GM12878 (cell line): ENCODE results near the gene NPDC1. TPM values are rescaled to one million over a fixed set of nuclear protein-coding genes. Genes with fewer than 3 reads are reported as not detected.

Source experiments
- ATAC-seq: fragments of 200-7000 bp; cut with Tn5 transposase; 3 replicates; pipeline ENCODE4 v1.9.1; 2020; ENCODE audit warnings: mild to moderate bottlenecking, moderate library complexity
- BruUV-seq: library from RNA; stranded (reverse); fragments of 400-500 nt; replicated peaks from 2 replicates; lab custom pipeline; 2021; lab: Mats Ljungman, UMichigan
- CTCF ChIA-PET: fragments of 300-600 bp; sonication (Branson Sonifier 250); formaldehyde crosslinking; extraction: SDS; loops from one replicate; lab custom pipeline; 2021; ENCODE audit warnings: inconsistent platforms; lab: Yijun Ruan, JAX
- POLR2A ChIA-PET: fragments of 350-600 bp; formaldehyde crosslinking; extraction: SDS; loops from one replicate; lab custom pipeline; 2021; ENCODE audit warnings: inconsistent platforms; lab: Charles Lee
- RAD21 ChIA-PET: fragments of 300-600 bp; sonication (Branson Sonifier 250); formaldehyde crosslinking; loops from one replicate; lab custom pipeline; 2023; ENCODE audit warnings: antibody characterized with exemption; ENCODE audit not compliant: unreplicated experiment; lab: Charles Lee
- SMC1A ChIA-PET: fragments of 300-600 bp; sonication (Branson Sonifier 250); formaldehyde crosslinking; loops from one replicate; lab custom pipeline; 2023; ENCODE audit not compliant: unreplicated experiment, uncharacterized antibody; lab: Charles Lee
- DNase-seq: peaks from one replicate; pipeline ENCODE4 v3.0.0-alpha.2; 2011; ENCODE audit warnings: low read depth, low spot score
- FAIRE-seq: peaks from 3 replicates; lab custom pipeline; 2011; peaks lifted over from hg19 to GRCh38; lab: Jason Lieb, UNC
- H2AFZ ChIP-seq: 2 replicates; pipeline ENCODE4 v1.6.0; 2011; ENCODE audit warnings: low read depth, low read length, control low read depth; ENCODE audit not compliant: control insufficient read depth
- H3K27ac ChIP-seq: 2 replicates; pipeline ENCODE4 v1.5.1; 2011; ENCODE audit warnings: control low read depth; ENCODE audit not compliant: control insufficient read depth, insufficient read depth
- H3K27me3 ChIP-seq, 2 experiments: replicated peaks in 1 of 2; 2 replicates each; pipeline versions ENCODE4 v1.6.0 to v1.6.1; 2011; ENCODE audit warnings: low read length in 1 of 2; ENCODE audit not compliant: control insufficient read depth in 2 of 2, insufficient read depth in 2 of 2
- H3K36me3 ChIP-seq, 2 experiments: 2 replicates each; pipeline ENCODE4 v1.5.1; 2011; ENCODE audit warnings: low read length in 1 of 2; ENCODE audit not compliant: control insufficient read depth in 2 of 2, insufficient read depth in 2 of 2
- H3K4me1 ChIP-seq: 2 replicates; pipeline ENCODE4 v1.6.1; 2011; ENCODE audit warnings: mild to moderate bottlenecking, low read length, moderate library complexity, mixed read lengths; ENCODE audit not compliant: control insufficient read depth, insufficient read depth
- H3K4me2 ChIP-seq: 2 replicates; pipeline ENCODE4 v1.6.0; 2011; ENCODE audit warnings: control low read depth; ENCODE audit not compliant: control insufficient read depth, insufficient read depth
- H3K4me3 ChIP-seq: fragments of 200-600 bp; sonication (generic); 2 replicates; pipeline ENCODE4 v1.5.1; 2016
- H3K79me2 ChIP-seq: 2 replicates; pipeline ENCODE4 v1.6.0; 2011; ENCODE audit warnings: low read length; ENCODE audit not compliant: control insufficient read depth, insufficient read depth
- H3K9ac ChIP-seq: 2 replicates; pipeline ENCODE4 v1.8.0; 2011; ENCODE audit warnings: low read length, control low read depth, mixed read lengths; ENCODE audit not compliant: control insufficient read depth, insufficient read depth
- H3K9me3 ChIP-seq: replicated peaks from 3 replicates; pipeline ENCODE4 v1.5.1; 2011; ENCODE audit warnings: mild to moderate bottlenecking, low read length; ENCODE audit not compliant: control insufficient read depth, insufficient read depth
- H4K20me1 ChIP-seq: 2 replicates; pipeline ENCODE4 v1.6.0; 2011; ENCODE audit not compliant: control insufficient read depth, insufficient read depth
- ATF7 ChIP-seq: fragments of 450-650 bp; IDR thresholded peaks from 2 replicates; pipeline ENCODE4 v1.6.1; 2016; ENCODE audit warnings: low read depth, mild to moderate bottlenecking
- CBX3 ChIP-seq: fragments of 200-600 bp; sonication (generic); IDR thresholded peaks from 2 replicates; pipeline ENCODE4 v1.6.1; 2016; ENCODE audit warnings: low read depth, borderline replicate concordance
- EGR1 ChIP-seq, 2 experiments: IDR thresholded peaks; 1 replicate in 1 of 2; 2 replicates in 1 of 2; pipeline ENCODE4 v1.6.1; 2011 to 2012; ENCODE audit warnings: low read depth in 2 of 2, low read length in 2 of 2, borderline replicate concordance in 1 of 2, mild to moderate bottlenecking in 1 of 2, moderate library complexity in 1 of 2
- KAT2A ChIP-seq: conservative IDR thresholded peaks from 2 replicates; pipeline ENCODE4 v1.6.1; 2011; ENCODE audit warnings: low read depth, low read length; ENCODE audit not compliant: control insufficient read depth
- POU2F2 ChIP-seq: IDR thresholded peaks from 3 replicates; pipeline ENCODE4 v1.6.1; 2011; ENCODE audit warnings: low read depth, mild to moderate bottlenecking, low read length, borderline replicate concordance
- SMC3 ChIP-seq: IDR thresholded peaks from 2 replicates; pipeline ENCODE4 v1.6.1; 2011; ENCODE audit warnings: low read length, improper control_type of control experiment, borderline replicate concordance
- TBL1XR1 ChIP-seq: IDR thresholded peaks from 2 replicates; pipeline ENCODE4 v1.6.1; 2012; ENCODE audit warnings: low read depth, low read length, improper control_type of control experiment
- WGBS: methylation state at CpG from one replicate; pipeline ENCODE4 v1.1.6; 2016; ENCODE audit warnings: low lambda C conversion rate; ENCODE audit not compliant: insufficient replicate concordance, insufficient coverage; ENCODE audit errors: missing lambda C conversion rate; 5-methylcytosine and 5-hydroxymethylcytosine counted together
- in situ Hi-C: fragments of 300-500 bp; cut with MboI; formaldehyde crosslinking; loops from 9 replicates; pipeline ENCODE4 v1.14.3; 2018; ENCODE audit warnings: mixed read lengths
- intact Hi-C: fragments of 100-400 bp; cut with micrococcal nuclease; formaldehyde crosslinking; loops from one replicate; pipeline ENCODE4 v1.14.2; 2022; ENCODE audit not compliant: unreplicated experiment
- polyA plus RNA-seq, 11 experiments: library from polyadenylated mRNA; depleted of rRNA in 4 of 11; unstranded in 6 of 11; stranded (reverse) in 5 of 11; fragments of >200 nt; fragmentation: Nextera tagmentation in 4 of 11; fragmentation: Illumina TruSeq in 1 of 11; extraction: Ambion mirVana in 4 of 11; extraction: Trizol in 1 of 11; gene quantifications; 1 replicate in 1 of 11; 2 replicates in 10 of 11; pipeline versions ENCODE4 v1.2.1 to v1.2.3, GENCODE V29; 2011 to 2016; ENCODE audit warnings: inconsistent platforms in 2 of 11, missing spikeins in 2 of 11, low read depth in 1 of 11
- total RNA-seq, 4 experiments: library from RNA; depleted of rRNA in 3 of 4; stranded (reverse); fragments of >200 nt in 3 of 4; fragmentation: Illumina TruSeq in 1 of 4; extraction: Trizol in 1 of 4; gene quantifications; 2 replicates each; pipeline versions ENCODE4 v1.2.1 to v1.2.3, GENCODE V29; 2013 to 2021
- TF ChIP-seq, protein P1 (sequence below): IDR thresholded peaks from 2 replicates; pipeline ENCODE4 v1.6.1; 2011; ENCODE audit warnings: mild to moderate bottlenecking, low read depth, low read length, moderate library complexity; ENCODE audit not compliant: insufficient replicate concordance
- TF ChIP-seq, protein P2 (sequence below): IDR thresholded peaks from 2 replicates; pipeline ENCODE4 v1.6.1; 2012; ENCODE audit warnings: low read depth, low read length, improper control_type of control experiment

The NPDC1 gene
- total and polyA plus RNA-seq, 10 of the 15 experiments (the other 5 are each of a cell fraction or from before 2014, with no cell fraction given) = 0.04 to 1.7 (median 0.77) TPM; not detected in 2

DNA sequence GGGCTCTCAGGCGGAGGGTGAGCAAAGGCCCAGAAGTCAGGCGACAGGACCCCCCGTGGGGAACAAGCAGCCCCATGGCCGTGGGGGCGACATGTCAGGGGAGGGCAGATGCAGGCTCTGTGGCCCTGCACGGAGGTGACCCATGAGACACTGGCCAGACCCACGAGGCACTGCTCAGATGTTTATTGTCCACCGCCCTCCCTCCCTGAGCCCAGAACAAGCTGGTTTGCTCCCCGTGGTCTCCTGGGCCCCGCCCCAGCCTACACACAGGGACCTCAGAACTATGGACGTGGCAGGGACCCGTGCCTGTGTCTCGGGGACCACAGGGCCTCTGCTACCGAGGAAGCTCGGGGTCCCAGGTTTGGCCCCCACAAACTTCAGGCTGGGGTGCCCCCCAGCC lies 16.0 kb downstream of the NPDC1 start:
- ChIA-PET POLR2A (interaction anchor here (0.5 to 1.0 kb wide), 4 partner anchors 11 to 303 kb away, joined by 3 to 5 read pairs (median 4); partner anchors contain the start of gene PAXX), SMC1A (interaction anchor here (0.8 to 2.1 kb wide), 4 partner anchors 38 to 82 kb away, joined by 3 to 14 read pairs (median 5); no protein-coding TSS in a partner anchor), RAD21 (interaction anchor here (0.8 to 2.1 kb wide), 9 partner anchors 17 to 264 kb away, joined by 3 to 23 read pairs (median 4); partner anchors contain the start of gene TRAF2), CTCF (interaction anchor here (0.6 to 4.7 kb wide), 43 partner anchors 9 to 303 kb away, joined by 3 to 65 read pairs (median 5); partner anchors contain the start of genes AJM1, C8G, CLIC3 and MAN1B1)
- FAIRE-seq (no peak), ATAC-seq (no peak), DNase-seq (no peak)
- intact Hi-C loops = no loop called here
- Histone ChIP-seq H3K4me2 (peak overlapping the region; percentile 30; the same call in 1 of the 2 replicates), H3K36me3 (no peaks in the 10 kb centered on the region), H2AFZ (no peak overlapping the region), H3K79me2 (no peaks in the 10 kb centered on the region), H3K9me3 (no peaks in the 10 kb centered on the region), H3K4me1 (peaks cover 48% of the 10 kb centered on the region), H4K20me1 (no peaks in the 10 kb centered on the region), H3K27me3 (peaks cover 0 to 2% of the 10 kb centered on the region in 2 experiments; a peak in 2 of 4 replicates), H3K9ac (no peak overlapping the region), H3K4me3 (no peak overlapping the region), H3K27ac (no peak overlapping the region)
- no peak for TF ChIP-seq POU2F2
- TF ChIP-seq CBX3 = no peak
- TF ChIP-seq SMC3 = no peak
- no peak for TF ChIP-seq KAT2A
- no peak for TF ChIP-seq TBL1XR1
- TF ChIP-seq, protein P1, sequence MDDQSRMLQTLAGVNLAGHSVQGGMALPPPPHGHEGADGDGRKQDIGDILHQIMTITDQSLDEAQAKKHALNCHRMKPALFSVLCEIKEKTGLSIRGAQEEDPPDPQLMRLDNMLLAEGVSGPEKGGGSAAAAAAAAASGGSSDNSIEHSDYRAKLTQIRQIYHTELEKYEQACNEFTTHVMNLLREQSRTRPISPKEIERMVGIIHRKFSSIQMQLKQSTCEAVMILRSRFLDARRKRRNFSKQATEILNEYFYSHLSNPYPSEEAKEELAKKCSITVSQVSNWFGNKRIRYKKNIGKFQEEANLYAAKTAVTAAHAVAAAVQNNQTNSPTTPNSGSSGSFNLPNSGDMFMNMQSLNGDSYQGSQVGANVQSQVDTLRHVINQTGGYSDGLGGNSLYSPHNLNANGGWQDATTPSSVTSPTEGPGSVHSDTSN = no peak
- TF ChIP-seq ATF7 = no peak
- TF ChIP-seq EGR1 (IDR thresholded peaks at IDR 0.05; ENCODE audit: borderline replicate concordance in 1 of 2, low read depth in 2 of 2, low read length in 2 of 2) = no peak
- TF ChIP-seq, protein P2, sequence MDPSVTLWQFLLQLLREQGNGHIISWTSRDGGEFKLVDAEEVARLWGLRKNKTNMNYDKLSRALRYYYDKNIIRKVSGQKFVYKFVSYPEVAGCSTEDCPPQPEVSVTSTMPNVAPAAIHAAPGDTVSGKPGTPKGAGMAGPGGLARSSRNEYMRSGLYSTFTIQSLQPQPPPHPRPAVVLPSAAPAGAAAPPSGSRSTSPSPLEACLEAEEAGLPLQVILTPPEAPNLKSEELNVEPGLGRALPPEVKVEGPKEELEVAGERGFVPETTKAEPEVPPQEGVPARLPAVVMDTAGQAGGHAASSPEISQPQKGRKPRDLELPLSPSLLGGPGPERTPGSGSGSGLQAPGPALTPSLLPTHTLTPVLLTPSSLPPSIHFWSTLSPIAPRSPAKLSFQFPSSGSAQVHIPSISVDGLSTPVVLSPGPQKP = no peak
- no TSS peak for BruUV-seq
- WGBS = 5% methylated on average over 13 of the region's 15 CpGs
- in situ Hi-C loops = no loop called here
